ENCODE data around the gene C2CD4B. TPM values are rescaled to one million over a fixed set of nuclear protein-coding genes. Genes with fewer than 3 reads are reported as not detected.

The C2CD4B gene
- total RNA-seq, 1 donor from 2014 or later: 19.1 TPM

GRCh38 chr15:62125773-62126172, 39.3 kb downstream of the C2CD4B start:
- no peak for TF ChIP-seq CTCF (IDR thresholded peaks at IDR 0.05; ENCODE audit: unreplicated experiment)
- Mint-ChIP-seq H3K36me3 (ENCODE audit: low read depth, unreplicated experiment) (no peaks in the 10 kb centered on the region), H3K9me3 (ENCODE audit: unreplicated experiment) (peaks cover 4% of the 10 kb centered on the region), H3K27me3 (ENCODE audit: unreplicated experiment) (peaks cover under 1% of the 10 kb centered on the region), H3K27ac (ENCODE audit: unreplicated experiment) (no peak overlapping the region), H3K4me3 (ENCODE audit: unreplicated experiment) (no peak overlapping the region), H3K4me1 (ENCODE audit: unreplicated experiment) (peaks cover 38% of the 10 kb centered on the region)
- DNase-seq (ENCODE audit: low spot score): no peak

GRCh38 chr15:62124973-62125303, 40.1 kb downstream of the C2CD4B start:
- no peaks in the 10 kb centered on the region for H3K36me3 Mint-ChIP-seq (ENCODE audit: low read depth, unreplicated experiment)
- H3K27ac Mint-ChIP-seq (ENCODE audit: unreplicated experiment): peak overlapping the region; percentile 72
- no peak overlapping the region for H3K4me3 Mint-ChIP-seq (ENCODE audit: unreplicated experiment)
- H3K9me3 Mint-ChIP-seq (ENCODE audit: unreplicated experiment): peaks cover 4% of the 10 kb centered on the region
- DNase-seq (ENCODE audit: low spot score): no peak
- H3K27me3 Mint-ChIP-seq (ENCODE audit: unreplicated experiment): no peaks in the 10 kb centered on the region
- no peak for TF ChIP-seq CTCF (IDR thresholded peaks at IDR 0.05; ENCODE audit: unreplicated experiment)
- peaks cover 45% of the 10 kb centered on the region for H3K4me1 Mint-ChIP-seq (ENCODE audit: unreplicated experiment)

- no peaks in the 10 kb centered on the region for H3K36me3 Mint-ChIP-seq (ENCODE audit: low read depth, unreplicated experiment)
- H3K4me3 Mint-ChIP-seq (ENCODE audit: unreplicated experiment): no peak overlapping the region
- TF ChIP-seq CTCF (IDR thresholded peaks at IDR 0.05; ENCODE audit: unreplicated experiment): no peak
- peak overlapping the region; percentile 72 for H3K27ac Mint-ChIP-seq (ENCODE audit: unreplicated experiment)
- peaks cover 50% of the 10 kb centered on the region for H3K4me1 Mint-ChIP-seq (ENCODE audit: unreplicated experiment)
- peaks cover 4% of the 10 kb centered on the region for H3K9me3 Mint-ChIP-seq (ENCODE audit: unreplicated experiment)
- H3K27me3 Mint-ChIP-seq (ENCODE audit: unreplicated experiment): no peaks in the 10 kb centered on the region
- no peak for DNase-seq (ENCODE audit: low spot score)
Measured at GRCh38 chr15:62124176-62124972, 40.7 kb downstream of the C2CD4B start.

GRCh38 chr15:62122249-62122648, 42.8 kb downstream of the C2CD4B start:
- Mint-ChIP-seq H3K36me3 (ENCODE audit: low read depth, unreplicated experiment) (no peaks in the 10 kb centered on the region), H3K4me1 (ENCODE audit: unreplicated experiment) (peaks cover 66% of the 10 kb centered on the region), H3K27me3 (ENCODE audit: unreplicated experiment) (peaks cover 3% of the 10 kb centered on the region), H3K9me3 (ENCODE audit: unreplicated experiment) (peaks cover 4% of the 10 kb centered on the region), H3K4me3 (ENCODE audit: unreplicated experiment) (no peak overlapping the region), H3K27ac (ENCODE audit: unreplicated experiment) (no peak overlapping the region)
- TF ChIP-seq CTCF (IDR thresholded peaks at IDR 0.05; ENCODE audit: unreplicated experiment): no peak
- no peak for DNase-seq (ENCODE audit: low spot score)

- H3K36me3 Mint-ChIP-seq (ENCODE audit: low read depth, unreplicated experiment): no peaks in the 10 kb centered on the region
- peaks cover 4% of the 10 kb centered on the region for H3K27me3 Mint-ChIP-seq (ENCODE audit: unreplicated experiment)
- H3K27ac Mint-ChIP-seq (ENCODE audit: unreplicated experiment): no peak overlapping the region
- no peak for TF ChIP-seq CTCF (IDR thresholded peaks at IDR 0.05; ENCODE audit: unreplicated experiment)
- H3K4me3 Mint-ChIP-seq (ENCODE audit: unreplicated experiment): no peak overlapping the region
- DNase-seq (ENCODE audit: low spot score): no peak
- peaks cover under 1% of the 10 kb centered on the region for H3K9me3 Mint-ChIP-seq (ENCODE audit: unreplicated experiment)
- peaks cover 66% of the 10 kb centered on the region for H3K4me1 Mint-ChIP-seq (ENCODE audit: unreplicated experiment)
Measured at GRCh38 chr15:62121273-62122015, 43.6 kb downstream of the C2CD4B start.
